Stimulated activated CD8-positive, alpha-beta memory T cell treated with anti-CD3 and anti-CD28 coated beads, Interleukin-12 subunit alpha, Interleukin-12 subunit beta, amount 100 ng/mL, for 24 hours (primary cell): ENCODE data around the gene CENPO.
"Not testable (repeated sequence)": the region's sequence is repeated elsewhere in the genome, so short reads cannot be mapped to it uniquely, and the experiment has no call there.

ENCODE experiments used
- DNase-seq: peaks from one replicate; pipeline ENCODE4 v3.0.0-alpha.2; 2020; ENCODE audit errors: extremely low read depth

Gene CENPO

GRCh38 chr2:24824966-24825882 lies 32.0 kb downstream of the CENPO start:
- no peak for DNase-seq

DNA sequence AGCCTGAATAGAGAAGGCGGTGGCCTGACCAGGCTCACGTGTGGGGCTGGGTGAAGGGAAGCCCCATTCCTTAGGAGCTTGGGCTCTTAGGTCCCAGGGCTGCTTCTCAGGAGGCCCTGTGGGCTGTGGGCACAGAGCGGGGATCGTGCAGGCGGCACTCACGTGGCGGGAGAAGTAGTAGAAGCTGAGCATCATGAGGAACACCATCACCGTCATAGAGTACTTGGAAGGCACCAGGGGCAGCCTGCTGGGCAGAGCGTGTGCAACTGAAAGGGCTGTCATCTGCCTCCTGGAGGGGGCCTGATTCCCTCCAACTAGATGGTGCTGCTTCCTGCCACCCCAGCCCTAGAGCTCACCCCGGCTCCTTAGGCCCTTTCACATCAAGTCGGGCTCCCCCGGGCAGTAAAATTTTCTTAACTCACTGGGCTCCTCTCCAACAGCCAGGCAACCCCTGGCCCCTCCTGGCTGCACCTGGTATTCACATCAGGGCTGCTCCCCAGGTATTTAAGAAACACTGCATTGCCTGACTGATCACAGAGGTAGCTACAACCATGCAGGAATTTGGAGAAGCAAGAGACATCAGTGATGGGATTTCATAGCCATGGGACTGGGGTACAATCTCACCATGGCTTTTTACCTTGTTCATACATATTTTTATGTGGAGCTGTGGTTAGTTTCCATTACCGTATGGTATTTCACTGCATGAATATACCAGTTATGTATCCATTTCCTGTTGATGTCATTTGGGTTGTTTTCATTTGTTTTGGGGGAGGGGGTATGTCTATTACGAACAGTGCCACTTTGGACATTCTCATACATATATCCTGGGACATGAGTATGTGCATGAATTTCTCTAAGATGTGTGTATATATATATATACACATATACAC lies 32.9 kb downstream of the CENPO start:
- no peak for DNase-seq

GRCh38 chr2:24826773-24827145 lies 33.5 kb downstream of the CENPO start:
- no peak for DNase-seq

GRCh38 chr2:24827321-24828237 lies 34.4 kb downstream of the CENPO start:
- DNase-seq: peak; percentile 25

- DNase-seq: no peak
Observed at GRCh38 chr2:24828238-24828996, 35.2 kb downstream of the CENPO start.

GRCh38 chr2:24830351-24830750 lies 37.1 kb downstream of the CENPO start:
- no peak for DNase-seq

DNA sequence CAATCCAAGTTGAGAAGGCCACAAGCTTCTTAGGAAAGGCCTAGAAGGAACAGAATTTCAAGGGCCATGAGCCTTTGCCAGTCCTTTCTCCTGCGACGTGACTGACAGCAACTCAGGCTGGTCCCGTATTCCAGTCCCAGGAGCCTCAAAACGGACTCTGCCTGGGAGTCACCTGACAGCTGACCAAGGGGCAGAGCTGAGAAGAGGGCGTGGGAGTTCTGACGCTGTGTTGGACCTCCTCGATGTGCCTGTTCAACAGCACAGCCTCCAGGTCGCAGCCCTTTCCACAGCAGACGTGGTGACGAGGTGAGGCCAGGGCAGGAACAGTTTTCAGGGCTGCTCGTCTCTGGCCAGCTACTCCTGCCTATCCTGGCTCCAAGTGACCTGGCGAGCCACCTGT lies 37.6 kb downstream of the CENPO start:
- DNase-seq: no peak

DNA sequence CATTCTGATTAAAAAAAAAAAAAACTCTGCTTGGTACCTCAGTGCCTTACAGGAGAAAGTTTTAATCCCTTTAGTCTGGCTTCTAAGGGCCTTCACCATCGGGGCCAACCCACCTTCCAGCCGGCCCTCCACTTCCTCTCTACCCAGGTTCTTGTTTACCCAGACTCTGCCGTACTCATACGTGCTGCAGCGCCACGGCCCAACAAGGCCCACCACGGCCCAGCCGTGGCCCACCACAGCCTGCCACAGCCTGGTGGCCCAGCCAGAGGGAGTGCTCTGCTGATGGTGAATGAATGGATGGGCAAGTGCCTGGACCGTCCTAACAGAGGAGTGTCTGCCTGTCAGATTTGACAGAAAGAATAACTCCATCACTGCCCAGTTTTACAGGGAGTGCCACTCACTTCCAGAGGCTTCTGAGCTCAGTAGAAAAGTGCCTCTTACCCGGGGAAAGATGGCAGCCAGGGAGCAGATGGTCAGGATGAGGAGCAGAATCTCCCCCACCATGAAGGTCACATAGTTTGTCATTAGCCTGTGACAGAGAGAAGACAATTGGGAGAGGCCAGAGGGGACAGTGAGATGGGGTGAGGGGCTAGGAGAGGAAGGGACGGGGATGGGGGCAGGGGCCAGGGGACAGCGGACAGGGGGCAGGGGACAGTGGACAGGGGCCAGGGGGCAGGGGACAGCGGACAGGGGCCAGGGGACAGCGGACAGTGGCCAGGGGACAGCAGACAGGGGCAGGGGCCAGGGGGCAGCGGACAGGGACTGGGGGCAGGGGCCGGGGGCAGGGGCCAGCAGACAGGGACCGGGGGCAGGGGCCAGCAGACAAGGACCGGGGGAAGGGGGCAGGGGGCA lies 38.2 kb downstream of the CENPO start:
- DNase-seq: no peak

- DNase-seq: no peak
Observed at GRCh38 chr2:24832073-24832461, 38.8 kb downstream of the CENPO start.

GRCh38 chr2:24832521-24832920 lies 39.3 kb downstream of the CENPO start:
- DNase-seq: no peak

GRCh38 chr2:24832931-24833701 lies 39.9 kb downstream of the CENPO start:
- DNase-seq: no peak

- DNase-seq: no peak
Observed at GRCh38 chr2:24833821-24834732, 40.9 kb downstream of the CENPO start.

DNA sequence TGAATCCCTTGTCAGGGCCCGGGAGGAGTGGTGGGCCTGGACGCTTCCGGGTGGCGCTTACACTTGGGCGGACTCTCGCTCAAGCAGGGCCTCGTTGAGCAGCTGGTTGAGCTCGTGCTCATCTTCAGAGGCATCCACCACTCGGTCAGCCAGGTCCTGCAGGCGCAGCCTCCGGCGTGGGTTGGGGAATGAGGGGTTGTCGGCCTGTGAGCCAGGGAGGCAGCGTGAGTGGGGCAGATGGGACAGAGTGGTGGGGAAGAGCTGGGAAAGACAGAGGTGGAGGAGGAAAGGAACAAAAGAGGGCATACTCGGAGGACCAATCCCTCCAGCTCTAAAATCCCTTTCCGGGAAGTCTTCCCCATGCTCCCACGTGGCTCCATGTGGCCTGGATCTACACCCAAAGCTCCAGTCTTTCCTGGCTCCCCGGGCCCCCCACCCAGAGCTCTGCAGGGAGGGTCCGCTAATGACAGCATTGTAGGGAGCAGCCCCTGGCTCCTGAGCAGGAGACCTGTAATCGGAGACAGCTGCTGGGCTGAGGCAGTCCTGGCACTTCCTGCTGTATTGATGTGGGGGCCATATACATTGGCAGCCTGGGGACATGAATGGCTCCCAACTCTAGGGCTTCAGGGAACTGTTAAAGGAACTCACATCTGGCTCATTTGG lies 41.6 kb downstream of the CENPO start:
- DNase-seq: no peak

GRCh38 chr2:24835411-24835810 lies 42.2 kb downstream of the CENPO start:
- DNase-seq: not testable (repeated sequence)

- DNase-seq: no peak
Observed at GRCh38 chr2:24836206-24836605, 43.0 kb downstream of the CENPO start.

GRCh38 chr2:24836706-24837105 lies 43.5 kb downstream of the CENPO start:
- DNase-seq: no peak

- no peak for DNase-seq
Observed at GRCh38 chr2:24837996-24838513, 44.8 kb downstream of the CENPO start.
